ENCODE results near the gene CCDC197.

The CCDC197 gene

DNA sequence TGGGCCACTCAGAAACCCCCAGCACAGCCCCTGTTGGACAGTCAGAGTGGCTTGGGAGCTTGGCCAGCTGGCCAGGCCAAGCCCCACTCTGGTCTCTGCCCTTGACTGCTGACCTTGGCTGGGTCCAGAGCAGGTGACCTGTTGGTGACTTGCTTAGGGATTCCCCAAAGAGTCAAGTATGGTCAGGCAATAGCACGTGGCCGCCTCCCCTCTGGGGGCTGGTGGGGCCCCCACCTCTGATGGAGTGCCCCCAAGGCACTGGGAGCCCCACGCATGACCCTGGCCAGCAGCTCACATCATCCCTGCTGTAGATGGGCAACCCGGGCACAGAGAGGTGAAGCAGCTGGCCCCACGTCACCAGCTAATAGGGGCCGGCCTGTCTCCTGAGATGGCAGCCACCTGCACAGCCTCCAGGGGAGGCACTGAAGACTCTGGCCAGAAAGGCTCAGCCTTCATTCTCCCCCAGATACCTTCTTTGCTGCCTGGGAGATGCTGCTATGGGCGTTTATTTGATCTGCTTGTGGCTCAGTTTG is 1.8 kb downstream of the CCDC197 start:
- DNase-seq (ENCODE audit: extremely low read depth in 1 of 2, low read depth in 1 of 2): no peak

DNA sequence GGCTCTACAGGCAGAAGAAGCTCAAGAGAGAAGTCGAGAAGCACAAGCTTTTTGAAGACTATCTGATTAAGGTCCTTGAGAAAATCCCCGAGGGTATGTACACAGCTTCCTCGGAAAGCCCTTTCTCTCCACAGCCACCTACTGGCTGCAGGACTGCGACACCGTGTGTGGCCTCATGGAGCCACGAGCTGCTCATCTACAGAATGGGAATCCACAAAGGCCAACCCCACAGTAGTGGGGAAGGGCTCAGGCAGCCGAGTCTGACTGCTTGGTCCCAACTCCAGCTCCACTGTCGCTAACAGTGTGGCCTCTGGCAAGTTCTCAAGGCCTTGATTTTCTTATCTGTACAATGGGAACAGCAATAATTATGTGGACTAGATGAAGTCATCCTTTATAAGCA is 2.5 kb downstream of the CCDC197 start:
- DNase-seq (ENCODE audit: extremely low read depth in 1 of 2, low read depth in 1 of 2): no peak

DNA sequence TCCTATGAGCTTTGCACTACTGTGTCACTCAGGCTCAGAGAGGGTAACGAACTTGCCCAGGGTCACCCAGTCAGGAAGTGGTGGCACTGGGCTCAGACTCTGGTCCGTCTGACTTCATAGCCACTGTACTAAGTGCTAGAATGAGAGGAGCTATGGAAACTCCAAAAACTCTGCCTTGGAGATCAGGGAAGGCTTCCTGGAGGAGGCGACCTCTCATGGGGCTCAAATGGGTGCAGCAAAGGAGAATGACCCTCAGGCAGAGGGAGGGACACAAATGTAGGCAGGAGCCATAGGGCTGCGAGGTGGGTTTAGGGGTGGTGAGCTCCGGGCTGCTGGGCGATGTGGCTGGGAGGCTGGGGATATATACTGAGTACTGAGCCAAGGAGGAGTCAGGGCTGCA is 3.2 kb downstream of the CCDC197 start:
- no peak for DNase-seq (ENCODE audit: extremely low read depth in 1 of 2, low read depth in 1 of 2)

DNA sequence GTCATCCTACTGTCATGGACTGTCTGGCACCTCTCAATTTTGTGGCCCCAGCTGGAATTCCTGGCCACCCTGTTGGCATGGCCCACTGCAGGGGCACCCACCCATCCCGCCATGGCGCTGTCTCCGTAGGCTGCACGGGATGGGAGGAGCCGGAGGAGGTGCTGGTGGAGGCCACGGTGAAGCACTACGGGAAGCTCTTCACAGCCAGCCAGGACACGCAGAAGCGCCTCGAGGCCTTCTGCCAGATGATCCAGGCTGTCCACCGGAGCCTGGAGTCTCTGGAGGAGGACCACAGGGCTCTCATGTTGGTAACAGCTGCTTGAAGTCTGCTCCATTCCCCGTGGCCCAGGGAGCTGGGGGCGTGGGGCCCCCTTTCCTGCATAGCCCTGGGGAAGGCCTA is 3.9 kb downstream of the CCDC197 start:
- DNase-seq (ENCODE audit: extremely low read depth in 1 of 2, low read depth in 1 of 2): no peak

DNA sequence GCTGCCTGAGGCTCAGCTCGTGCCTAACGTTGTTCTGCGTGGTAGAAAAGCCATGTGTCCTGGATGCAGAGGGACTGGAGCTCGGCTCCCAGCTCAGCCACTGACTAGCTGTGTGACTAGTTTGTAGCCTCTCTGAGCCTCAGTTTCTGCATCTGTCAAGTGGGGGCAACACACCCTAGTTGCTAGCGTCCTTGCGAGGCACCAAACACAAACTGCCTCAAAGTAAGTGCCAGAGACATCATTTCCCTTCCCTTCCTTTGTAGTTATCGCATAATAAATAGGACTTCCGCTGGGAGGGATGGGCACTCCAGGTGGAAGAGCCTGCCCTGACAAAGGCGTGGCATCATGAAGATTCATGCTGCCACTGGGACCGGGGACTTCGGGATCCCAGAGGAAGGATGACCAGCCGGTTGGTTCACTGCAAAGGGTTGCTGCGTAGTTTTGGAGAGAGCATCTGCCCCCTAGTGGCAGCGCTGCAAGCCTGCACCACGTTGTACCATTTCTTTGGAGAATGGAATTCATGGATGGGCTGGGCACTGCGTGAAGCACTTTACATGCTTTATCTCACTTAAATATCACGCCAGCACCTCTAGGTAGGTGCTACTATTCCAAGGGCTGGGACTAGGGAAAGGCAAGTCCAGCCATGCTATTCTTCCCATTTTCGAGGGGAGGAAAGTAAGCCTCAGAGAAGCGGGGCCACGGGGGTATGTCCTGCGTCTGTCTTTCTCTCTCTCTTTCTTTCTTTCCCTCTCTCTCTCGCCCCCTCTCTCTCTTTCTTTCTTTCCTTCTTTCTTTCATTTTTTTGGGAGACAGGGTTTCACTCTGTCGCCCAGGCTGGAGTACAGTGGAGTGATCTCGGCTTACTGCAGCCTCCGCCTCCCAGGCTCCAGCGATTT is 4.6 kb downstream of the CCDC197 start:
- DNase-seq (ENCODE audit: extremely low read depth in 1 of 2, low read depth in 1 of 2): peak; percentile 18 to 40

DNA sequence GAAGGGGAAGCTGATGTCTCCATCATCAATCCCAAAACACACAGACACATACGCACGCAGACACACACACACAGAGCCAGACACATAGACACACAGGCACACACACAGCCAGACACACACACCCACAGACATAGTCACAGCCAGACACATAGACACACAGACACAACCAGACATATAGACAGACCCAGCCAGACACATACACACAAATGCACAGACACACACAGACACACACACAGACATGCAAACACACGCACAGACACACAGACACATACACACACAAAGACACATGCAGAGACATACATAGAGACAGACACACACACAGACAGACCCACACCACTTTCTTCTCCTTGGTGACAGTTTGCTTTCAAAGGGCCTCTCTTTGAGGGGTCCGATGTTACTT is 6.3 kb downstream of the CCDC197 start:
- DNase-seq (ENCODE audit: extremely low read depth in 1 of 2, low read depth in 1 of 2): no peak

DNA sequence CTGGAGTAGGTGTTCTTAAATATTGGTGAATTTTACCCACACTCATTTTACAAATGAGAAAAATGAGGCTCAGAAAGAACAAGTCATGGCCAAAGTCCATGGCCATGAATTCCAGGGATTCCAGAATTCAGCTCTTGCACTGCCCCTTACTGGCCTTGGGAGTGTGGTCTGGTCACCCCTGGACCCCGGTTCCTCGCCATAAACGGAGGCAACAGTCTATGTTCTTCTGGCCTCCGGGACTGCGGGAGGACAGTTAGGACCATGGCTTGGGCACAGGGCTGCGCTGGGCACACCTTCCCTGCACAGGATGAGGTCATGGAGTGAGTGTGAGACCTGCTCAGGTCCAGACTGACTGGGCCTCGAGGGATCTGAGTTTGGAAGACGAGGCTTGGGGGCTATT is 6.9 kb downstream of the CCDC197 start:
- no peak for DNase-seq (ENCODE audit: extremely low read depth in 1 of 2, low read depth in 1 of 2)

DNA sequence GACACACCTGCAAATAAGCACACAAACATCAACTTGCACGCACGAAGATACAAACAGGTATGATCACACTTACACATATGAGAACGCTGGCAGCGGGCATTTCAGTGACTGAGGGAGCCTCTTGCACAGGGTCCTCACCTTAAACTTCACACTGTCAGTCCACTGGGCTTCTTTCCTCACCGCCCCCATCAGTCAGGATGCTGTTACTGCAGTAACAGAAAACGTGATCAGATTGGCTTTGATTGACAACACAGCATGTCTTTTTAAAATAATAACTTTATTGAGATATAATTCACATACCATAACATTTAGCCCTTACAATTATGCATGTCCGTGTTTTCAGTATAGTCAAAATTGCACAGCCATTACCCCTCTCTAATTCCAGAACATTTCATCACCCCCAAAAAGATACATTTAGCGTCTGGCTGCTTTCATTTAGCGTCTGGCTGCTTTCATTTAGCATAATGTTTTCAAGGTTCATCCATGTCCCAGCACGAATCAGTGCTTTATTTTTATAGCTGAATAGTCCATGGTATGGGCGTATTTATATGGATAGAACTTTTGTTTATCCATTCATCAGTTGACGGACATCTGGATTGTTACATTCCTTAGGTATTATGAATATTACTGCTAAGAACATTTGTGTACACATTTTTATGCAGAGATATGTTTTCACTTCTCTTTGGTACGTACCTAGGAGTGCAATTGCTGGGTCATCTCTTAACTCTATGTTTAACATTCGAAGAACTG is 8.4 kb downstream of the CCDC197 start:
- no peak for DNase-seq (ENCODE audit: extremely low read depth in 1 of 2, low read depth in 1 of 2)

DNA sequence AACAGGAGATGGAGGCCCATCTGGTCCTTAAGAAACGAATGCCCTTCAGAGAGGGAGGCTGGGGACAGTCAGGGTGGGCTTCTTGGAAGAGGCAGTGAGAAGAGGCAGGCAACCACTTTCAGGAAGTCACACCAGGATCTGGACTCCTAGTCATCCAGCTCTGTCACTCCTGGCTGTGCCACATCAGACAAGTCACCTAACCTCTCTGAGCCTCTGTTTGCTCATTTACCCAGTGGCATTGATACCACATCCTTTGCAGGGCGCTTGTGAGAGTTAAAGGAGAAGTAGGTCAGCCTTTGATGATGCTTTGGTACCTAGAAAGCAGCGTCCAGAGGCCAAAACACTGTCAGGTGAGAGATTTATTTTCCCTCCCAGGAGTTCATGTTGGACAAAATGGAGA is 11.1 kb downstream of the CCDC197 start:
- no peak for DNase-seq (ENCODE audit: extremely low read depth in 1 of 2, low read depth in 1 of 2)

DNA sequence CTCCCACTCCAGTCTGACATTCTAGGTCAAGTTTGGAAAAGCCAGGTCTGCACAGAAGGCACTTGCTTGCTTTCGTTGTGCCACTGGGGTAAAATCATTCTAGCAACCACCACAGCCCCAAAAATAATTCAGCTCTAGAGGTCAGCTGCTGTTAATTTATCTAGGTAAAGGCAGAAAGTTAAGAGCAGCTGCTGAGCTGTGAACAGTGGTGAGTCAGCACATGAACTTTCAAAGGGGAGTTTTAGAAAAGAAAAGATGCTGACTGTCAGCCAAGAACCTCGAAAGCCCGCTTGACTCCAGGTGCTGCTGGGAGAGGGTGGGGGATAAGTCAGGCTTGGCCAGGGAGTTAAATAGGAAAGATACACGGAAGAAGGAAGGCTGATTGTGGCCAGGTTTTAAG is 12.7 kb downstream of the CCDC197 start:
- no peak for DNase-seq (ENCODE audit: extremely low read depth in 1 of 2, low read depth in 1 of 2)

DNA sequence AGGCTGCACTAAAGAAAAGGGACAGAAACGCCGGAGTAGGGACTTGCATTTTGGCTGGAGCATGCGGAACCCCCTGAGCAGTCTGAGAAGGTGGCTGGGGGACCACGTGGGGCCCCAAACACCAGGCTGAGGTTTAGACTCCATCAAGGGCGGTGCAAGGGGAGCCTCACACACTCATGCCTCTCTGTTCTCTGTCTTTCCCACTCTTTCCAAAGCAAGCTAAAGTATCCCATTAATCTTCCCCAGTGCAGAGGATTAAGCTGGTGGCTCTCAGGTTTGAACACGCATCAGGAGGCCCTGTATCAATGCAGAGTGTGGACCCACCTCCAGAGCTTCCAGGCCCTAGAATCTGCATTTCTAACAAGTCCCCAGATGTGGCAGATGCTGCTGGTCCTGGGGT is 13.5 kb downstream of the CCDC197 start:
- no peak for DNase-seq (ENCODE audit: extremely low read depth in 1 of 2, low read depth in 1 of 2)

DNA sequence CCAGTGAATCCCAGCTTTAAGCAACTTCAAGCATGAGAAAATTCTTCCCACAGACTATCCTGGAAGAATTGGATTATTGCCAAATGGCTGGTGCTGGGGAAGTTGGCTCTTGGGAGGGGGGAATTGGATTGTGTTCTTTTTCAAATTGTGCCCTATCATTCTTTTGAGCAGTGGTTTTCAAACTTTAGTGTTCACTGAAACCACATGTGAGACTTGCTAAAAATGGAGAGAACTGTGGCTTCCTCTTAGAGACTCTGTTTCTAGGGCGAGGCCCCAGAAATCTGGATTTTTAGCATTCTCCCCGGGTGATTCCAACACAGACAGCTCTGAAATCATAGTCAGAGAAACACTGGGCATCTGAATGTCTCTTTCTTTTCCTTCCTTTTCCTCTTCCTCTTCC is 14.7 kb downstream of the CCDC197 start:
- DNase-seq (ENCODE audit: extremely low read depth in 1 of 2, low read depth in 1 of 2): no peak

DNA sequence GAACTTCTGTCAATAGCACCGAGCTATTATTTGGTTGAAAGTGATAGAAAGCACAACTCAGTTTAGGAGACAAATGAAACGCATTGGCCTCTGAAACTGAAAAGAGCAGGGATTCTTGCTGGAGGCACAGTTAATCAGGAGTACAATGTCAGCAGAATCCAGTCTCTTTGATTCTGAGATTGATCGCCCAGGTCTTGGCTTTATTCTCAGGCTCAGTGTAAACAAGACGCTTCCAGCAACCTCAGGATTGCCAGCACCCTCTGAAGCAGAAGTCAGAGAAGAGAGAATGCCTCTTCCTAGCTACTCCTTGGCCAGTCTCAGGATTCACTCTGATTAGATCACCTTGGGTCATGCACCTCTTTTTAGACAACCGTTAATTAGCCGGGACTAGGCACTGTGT is 17.3 kb downstream of the CCDC197 start:
- no peak for DNase-seq (ENCODE audit: extremely low read depth in 1 of 2, low read depth in 1 of 2)

DNA sequence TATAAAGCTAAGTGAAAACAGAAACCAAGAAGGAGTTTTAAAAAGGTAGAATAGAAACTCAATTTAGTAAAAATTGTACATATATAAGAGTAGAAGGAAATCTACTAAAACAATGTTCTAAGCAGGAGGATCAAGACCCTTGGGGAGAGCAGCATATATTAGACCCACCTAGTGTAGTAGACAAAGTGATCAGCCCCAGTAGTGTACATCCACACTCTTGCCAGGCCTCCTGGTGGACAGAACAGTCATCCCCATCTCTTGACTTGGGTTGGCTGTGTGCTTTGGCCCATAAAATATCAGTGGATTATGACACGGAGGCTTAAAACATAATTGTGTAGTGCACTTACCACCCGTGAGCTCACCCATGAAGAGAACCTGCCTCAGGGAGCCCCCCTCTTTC is 18.1 kb downstream of the CCDC197 start:
- no peak for DNase-seq (ENCODE audit: extremely low read depth in 1 of 2, low read depth in 1 of 2)

DNA sequence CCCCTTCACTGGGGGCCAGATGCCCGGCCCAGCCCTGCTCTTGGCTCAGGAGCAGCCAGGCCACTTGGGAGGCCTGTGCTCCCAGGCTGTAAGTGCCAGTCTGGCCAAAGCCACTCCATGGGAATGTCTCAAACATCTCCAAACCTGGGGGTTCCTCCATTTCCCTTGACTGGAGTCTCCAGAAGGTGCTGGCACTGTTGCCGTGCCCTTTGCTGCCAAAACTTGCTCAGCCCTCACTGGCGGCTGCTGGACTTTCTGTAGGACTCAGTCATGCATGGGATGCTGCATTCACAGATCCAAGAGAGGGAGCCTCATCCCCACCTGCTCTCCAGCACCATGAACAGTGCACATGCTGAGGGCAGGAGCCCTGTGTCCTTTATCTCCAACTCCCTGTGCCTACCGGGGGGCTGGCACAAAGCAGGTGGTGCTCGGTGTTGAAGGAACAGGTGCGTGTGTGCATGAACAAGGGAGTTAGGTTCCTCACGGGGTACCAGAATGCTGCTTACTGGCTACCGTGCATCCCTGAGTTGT is 19.4 kb downstream of the CCDC197 start:
- DNase-seq (ENCODE audit: extremely low read depth in 1 of 2, low read depth in 1 of 2): no peak

DNA sequence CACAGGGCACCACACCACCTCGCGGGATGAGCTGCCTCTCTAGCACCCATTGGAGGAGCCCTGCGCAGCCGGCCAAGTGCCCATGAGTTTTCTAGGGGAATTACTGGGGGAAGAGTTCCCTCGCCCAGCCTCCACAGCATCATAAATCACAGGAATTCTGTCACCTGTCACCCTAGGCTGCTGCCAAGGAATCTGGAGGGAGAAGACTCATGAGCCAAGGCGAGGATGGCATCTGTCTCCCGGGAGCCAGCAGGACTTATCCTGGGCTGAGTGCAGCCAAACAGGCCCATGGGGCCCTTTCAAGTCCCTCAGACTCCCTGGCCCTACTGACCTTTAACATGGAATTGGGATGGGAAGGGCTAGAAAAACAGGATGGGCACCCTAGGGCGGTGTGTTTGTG is 21.2 kb downstream of the CCDC197 start:
- no peak for DNase-seq (ENCODE audit: extremely low read depth in 1 of 2, low read depth in 1 of 2)

DNA sequence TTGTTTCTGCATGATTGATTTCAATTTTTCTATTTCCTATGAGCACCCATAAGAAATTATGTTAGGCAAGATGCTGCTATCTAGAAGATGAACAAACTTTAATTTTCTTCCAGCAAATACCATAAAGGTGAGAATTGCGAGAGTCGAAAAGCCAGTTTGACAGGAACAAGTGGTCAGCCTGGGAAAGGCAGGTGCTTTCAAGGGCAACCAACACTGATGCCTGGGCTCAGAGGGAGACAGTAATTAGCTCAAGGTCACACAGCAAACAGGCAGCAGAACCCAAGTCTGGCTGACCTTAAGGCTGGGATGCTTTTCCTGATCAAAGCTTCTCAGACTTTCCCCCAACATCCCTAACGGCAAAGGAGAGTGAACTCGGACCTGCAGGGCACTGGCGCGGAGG is 22.2 kb downstream of the CCDC197 start:
- no peak for DNase-seq (ENCODE audit: extremely low read depth in 1 of 2, low read depth in 1 of 2)

DNA sequence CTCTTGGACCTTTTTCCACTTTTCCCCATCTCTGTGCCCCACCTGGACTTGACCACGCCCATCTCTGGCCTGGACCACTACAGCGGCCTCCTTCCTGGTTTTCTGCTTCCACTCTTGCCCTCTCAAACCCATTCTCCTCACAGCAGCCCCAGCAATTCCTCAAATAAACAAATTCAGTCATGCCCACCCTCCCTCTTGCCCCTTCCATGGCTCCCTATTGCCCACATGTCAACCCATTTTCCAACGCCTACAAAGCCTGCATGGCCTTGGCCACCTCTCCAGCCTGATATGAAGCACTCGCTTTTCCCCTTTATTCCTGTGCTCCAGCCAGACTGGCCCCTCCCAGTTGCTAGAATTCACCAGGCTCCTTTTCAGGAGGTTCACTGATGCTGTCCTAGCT is 23.2 kb downstream of the CCDC197 start:
- DNase-seq (ENCODE audit: extremely low read depth in 1 of 2, low read depth in 1 of 2): no peak

DNA sequence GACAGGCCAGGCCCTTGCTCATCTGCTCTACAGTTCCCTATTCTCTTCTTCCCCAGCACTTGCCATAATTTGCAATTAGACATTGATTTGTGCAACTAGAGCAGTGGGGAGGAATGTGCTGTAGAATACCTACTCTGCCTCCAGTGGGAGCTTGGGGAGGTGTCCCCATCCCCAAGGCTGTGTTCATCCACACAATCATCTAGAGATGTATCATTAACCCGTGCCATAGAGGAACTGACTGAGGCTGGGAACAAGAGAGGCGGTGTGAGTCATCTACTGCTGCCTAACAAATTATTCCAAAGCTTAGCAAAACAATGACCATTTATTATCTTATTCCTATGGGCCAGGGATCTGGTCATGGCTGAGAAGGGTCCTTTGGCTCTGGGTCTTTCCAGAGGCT is 23.9 kb downstream of the CCDC197 start:
- no peak for DNase-seq (ENCODE audit: extremely low read depth in 1 of 2, low read depth in 1 of 2)

DNA sequence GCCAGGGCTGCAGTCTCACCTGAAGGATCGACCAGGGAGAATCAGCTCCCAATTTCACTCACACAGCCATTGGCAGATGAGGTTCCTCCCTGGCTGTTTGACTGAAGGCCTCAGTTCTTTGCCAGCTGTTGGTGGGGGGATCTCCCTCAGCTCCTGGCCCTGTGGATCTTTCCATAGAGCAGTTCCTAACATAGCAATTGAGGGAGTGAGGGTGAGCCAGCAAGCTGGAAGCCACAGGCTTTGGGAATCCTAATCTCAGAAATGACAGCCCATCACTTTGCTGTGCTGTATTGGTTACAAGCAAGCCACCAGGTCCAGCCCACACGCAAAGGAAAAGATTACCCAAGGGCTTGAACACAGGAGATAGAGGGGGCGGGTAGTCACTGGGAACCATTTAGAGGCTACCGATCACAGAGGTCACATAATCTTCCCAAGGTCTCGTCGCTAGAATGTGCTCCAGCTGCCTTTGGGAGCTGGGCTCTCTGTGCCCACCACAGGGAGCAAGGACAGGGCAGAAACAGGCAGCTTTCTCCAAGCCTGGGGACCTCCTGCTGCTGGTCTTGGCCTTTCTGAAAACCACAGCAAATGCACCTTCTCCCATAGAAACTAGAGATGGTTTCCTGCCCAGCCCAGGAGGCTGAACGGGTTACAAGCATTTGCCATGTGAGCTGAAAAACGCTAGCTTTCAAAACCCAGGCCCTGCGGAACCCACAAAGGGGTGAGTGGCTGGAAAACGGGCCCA is 24.5 kb downstream of the CCDC197 start:
- DNase-seq (ENCODE audit: extremely low read depth in 1 of 2, low read depth in 1 of 2): no peak
